C4-2B (cell line): Measurements from ENCODE around the gene PCDHGA3.
A peak's percentile ranks its signal among the peaks of the same experiment; 100 is the strongest.
"Not testable (repeated sequence)": the region's sequence is repeated elsewhere in the genome, so short reads cannot be mapped to it uniquely, and the experiment has no call there.

Experiments used
- H3K27ac ChIP-seq: fragments of 450-650 bp; 2 replicates; pipeline ENCODE4 v1.5.1; 2017
- CTCF ChIP-seq: fragments of 450-650 bp; conservative IDR thresholded peaks from 2 replicates; pipeline ENCODE4 v1.5.1; 2017; ENCODE audit warnings: mild to moderate bottlenecking
- ZFX ChIP-seq: fragments of 450-650 bp; IDR thresholded peaks from 2 replicates; pipeline ENCODE4 v1.6.1; 2017

The PCDHGA3 gene

GRCh38 chr5:141366016-141366896 lies 22.6 kb downstream of the PCDHGA3 start:
- no peak overlapping the region for H3K27ac ChIP-seq
- no peak for TF ChIP-seq ZFX

GRCh38 chr5:141369994-141370848 lies 26.6 kb downstream of the PCDHGA3 start, which contains the start of gene PCDHGB3:
Gene PCDHGB3, plus strand, starts transcription at chr5:141370242. Its CDS starts 153 bp downstream, at chr5:141370395.
- H3K27ac ChIP-seq, result no peak within 1 kb of the TSS
- peak; percentile 58 for TF ChIP-seq CTCF
- no peak for TF ChIP-seq ZFX

GRCh38 chr5:141371572-141372475 lies 28.2 kb downstream of the PCDHGA3 start:
- TF ChIP-seq CTCF, result no peak
- no peak for TF ChIP-seq ZFX
- H3K27ac ChIP-seq, result no peak overlapping the region

GRCh38 chr5:141373673-141374317 lies 30.2 kb downstream of the PCDHGA3 start, which contains the start of gene PCDHGA6:
Gene PCDHGA6, plus strand, starts transcription at chr5:141373891. Its CDS starts 193 bp downstream, at chr5:141374084.
- no peak within 1 kb of the TSS for H3K27ac ChIP-seq
- TF ChIP-seq ZFX (no peak), CTCF (peak; percentile 75)

GRCh38 chr5:141374627-141375026 lies 31.0 kb downstream of the PCDHGA3 start:
- TF ChIP-seq ZFX (no peak), CTCF (no peak)
- no peak overlapping the region for H3K27ac ChIP-seq

GRCh38 chr5:141375444-141376155 lies 32.0 kb downstream of the PCDHGA3 start:
- peak; percentile 41 for TF ChIP-seq CTCF
- H3K27ac ChIP-seq, result not testable (repeated sequence)
